ENCODE measurements around the gene COL4A1.

- TF ChIP-seq CTCF (IDR thresholded peaks at IDR 0.05) (no peak), POLR2A (IDR thresholded peaks at IDR 0.05) (no peak)
Observed at GRCh38 chr13:110346661-110347067, 39.7 kb upstream of the COL4A1 start.
